Fibroblast of skin of left biceps (primary cell): ENCODE results near the gene RBM5.

Experiments
- DNase-seq, 2 experiments: peaks; one replicate each; pipeline ENCODE4 v3.0.0-alpha.2; 2013; ENCODE audit warnings: low read depth in 2 of 2

The RBM5 gene

GRCh38 chr3:50138266-50139200, 49.8 kb downstream of the RBM5 start:
- no peak for DNase-seq

DNA sequence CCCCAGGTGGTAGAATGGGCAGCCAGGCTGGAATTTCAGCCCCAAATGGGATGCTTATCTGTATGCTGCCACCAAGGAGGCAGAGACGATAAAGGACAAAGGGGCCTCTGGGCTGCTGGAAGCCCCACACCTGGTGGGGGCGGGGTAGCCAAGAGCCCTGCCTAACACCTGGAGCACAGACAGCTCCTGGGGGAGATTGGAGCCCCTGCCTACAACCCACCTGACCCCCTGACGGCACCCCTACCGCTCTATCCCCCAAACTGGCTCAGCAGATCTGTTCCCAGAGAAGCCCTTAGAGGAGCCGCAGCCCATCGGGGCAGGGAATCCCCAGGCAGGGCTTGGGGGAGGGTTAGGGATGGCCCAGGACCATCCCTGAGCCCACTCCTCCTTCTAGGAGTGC, 50.6 kb downstream of the RBM5 start:
- DNase-seq, result no peak

DNA sequence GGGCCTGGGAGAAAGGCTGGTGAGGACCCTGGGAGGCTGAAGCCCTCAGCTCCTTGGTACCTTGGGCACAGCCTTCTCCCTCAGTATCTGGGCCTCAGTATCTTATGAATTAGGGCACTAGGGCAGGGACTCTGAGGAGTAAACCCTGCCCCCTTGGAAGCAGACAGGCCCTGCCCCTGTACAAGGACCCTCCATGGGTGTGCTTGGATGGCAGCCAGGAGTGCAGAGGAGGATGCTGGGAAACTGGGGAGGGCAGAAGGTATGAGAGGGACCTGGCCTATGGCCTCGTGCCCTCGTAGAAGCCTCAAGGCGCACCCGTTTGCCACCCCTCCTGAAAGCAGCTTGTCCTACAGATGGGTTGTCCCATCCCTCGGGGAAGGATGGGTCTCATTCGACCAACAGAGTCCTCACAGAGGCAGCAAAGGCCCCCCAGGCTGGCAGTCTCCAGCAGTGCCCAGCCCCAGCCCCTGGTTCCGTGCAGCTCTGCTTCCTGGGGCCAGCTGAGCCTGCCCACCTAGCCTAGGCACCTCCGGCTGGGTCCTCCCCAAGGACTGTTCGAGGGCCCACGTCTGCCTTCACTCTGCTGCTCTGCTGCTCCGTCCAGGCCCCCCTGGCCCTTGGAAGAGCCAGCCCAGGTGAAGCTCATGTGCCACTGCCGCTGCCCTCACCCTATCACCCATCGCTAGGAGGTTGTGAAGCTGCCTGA, 51.2 kb downstream of the RBM5 start:
- no peak for DNase-seq

DNA sequence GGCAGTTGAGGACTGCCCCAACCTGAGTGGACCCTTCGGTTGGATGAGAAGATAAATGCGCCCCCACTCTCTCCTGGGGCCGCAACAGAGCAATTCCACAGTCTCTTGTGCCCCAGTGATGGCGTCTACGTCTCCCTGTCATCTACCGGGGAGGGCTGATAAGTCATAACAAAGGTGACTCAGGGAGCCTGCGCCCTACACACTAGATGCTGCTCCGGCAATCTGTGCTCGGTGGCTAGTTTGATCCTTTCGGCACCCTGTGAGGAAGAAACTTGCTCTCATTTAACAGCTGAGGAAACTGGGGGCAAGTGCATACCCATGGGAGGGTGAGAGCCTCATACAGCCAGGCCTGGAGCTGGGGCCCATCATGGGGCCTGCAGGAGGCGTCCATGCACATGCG, 52.3 kb downstream of the RBM5 start:
- no peak for DNase-seq

- DNase-seq, result no peak
Observed at GRCh38 chr3:50146316-50146901, 57.7 kb downstream of the RBM5 start.

- no peak for DNase-seq
Observed at GRCh38 chr3:50147016-50147415, 58.3 kb downstream of the RBM5 start.

- DNase-seq, result no peak
Observed at GRCh38 chr3:50147447-50147846, 58.7 kb downstream of the RBM5 start.

- DNase-seq, result no peak
Observed at GRCh38 chr3:50147861-50148260, 59.1 kb downstream of the RBM5 start.

- no peak for DNase-seq
Observed at GRCh38 chr3:50150404-50150750, 61.7 kb downstream of the RBM5 start.

DNA sequence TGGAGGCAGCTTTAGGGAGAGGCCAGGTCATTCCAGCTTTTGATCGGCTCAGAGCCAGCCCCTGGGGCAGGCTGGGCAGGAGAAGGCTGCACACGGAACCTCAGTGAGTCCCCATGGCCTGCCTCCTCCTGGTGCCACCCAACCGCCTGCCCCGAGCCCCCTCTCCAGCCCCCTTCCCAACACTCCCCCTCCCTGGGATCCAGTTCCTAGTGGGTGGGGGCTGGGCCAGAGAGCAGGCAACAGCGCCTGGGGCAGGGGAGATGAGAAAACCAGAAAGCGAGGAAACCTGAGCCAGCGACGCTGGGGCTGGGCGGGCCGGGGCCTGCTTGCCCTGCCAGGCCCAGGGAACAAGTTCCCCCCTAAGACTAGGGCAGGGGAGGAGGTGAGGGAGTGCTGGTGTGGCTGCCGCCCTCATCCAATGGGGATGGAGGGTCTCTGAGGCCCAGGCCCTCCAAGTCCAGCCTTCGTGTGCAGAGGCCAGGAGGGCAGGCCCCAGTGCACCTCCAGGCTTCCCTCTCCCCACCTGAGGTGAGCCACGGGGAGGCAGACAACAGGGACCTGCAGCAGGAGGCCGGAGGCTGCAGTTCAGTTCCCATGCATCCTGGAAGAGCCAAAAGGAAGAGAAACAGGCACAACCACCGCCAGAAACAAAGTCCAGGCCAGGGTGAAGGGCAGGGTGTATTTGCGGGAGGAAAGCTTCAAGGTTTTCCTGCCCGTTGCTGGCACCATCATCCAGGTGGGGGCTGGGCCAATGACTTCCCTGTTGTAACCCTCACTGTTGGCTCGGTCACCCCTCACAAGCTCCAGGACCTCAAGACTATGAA, 62.4 kb downstream of the RBM5 start:
- no peak for DNase-seq

- no peak for DNase-seq
Observed at GRCh38 chr3:50151728-50152127, 63.0 kb downstream of the RBM5 start.

DNA sequence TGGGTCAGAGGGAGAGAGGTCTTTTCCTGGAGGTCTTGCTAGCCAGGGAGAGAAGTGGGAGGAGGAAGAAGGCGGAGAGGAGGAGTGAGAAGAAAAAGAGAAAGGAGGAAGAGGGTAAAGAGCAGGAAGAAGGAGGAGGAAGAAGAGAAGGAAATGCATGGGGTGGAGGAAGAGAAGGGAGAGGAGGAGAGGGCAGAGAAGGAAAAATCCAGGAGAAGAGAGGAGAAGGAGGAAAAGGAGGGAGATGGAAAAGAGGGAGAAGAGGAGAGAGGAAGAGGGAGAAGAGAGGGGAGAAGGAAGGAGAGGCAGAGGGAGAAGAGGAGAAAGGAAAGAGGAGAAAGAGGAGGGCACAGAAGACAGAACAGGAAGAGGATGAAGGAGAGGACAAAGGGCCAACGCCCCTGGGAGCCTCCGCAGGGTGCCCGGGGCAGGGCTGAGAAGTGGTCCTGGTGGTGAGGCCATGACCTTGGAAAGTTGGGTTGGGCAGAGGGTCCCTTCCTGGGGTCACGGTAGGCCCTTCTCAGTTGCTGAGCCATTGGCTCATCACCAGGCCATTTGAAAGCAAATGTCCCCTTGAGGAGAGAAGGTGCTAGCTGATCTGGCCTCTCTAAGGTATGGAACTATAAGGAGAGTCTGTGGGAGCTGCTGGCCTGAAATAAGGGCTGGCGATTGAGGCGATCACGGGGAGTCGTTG, 65.2 kb downstream of the RBM5 start:
- DNase-seq, result no peak

DNA sequence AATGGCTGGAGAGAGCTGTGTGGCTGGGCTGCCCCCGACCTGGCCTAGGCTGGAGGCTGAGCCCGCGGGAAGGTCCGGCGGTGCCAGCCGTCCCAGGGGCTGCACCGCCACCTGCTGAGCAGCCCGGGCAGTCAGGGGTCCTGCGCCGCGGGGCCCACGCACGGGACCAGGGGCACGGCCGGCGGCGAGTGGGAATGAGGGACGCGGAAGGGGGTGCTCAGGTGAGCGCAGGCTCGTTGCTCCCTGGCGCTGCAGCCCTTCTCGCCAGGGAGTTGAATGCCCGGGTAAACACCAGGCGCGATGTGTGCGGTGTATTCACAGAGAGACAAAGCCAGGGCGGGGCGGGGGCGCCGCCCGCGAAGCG, 65.7 kb downstream of the RBM5 start:
- DNase-seq, result no peak

GRCh38 chr3:50154840-50155490, 66.2 kb downstream of the RBM5 start, which contains the start of gene SEMA3F:
TSS of gene SEMA3F (plus strand) at chr3:50155324. CDS start at chr3:50159623, 4,299 bp downstream.
- no peak for DNase-seq

DNA sequence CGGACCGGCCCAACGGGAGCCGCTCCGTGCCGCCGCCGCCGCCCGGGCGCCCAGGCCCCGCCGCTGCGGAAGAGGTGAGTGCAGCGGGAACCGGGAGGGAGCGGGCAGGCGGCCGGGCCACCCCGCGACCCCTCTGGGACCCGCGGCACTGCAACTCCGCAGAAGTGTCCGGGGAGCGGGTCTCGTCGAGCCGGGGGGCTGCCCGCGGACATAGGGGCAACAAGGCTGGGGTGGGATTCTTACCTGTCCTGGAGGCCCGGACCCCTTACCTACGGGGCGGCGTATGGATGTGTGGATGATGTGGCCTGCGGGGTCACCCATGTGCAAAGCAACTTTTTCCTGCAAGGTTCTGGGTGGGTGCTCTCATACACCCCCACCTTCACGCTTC, 66.8 kb downstream of the RBM5 start:
- DNase-seq, result no peak

DNA sequence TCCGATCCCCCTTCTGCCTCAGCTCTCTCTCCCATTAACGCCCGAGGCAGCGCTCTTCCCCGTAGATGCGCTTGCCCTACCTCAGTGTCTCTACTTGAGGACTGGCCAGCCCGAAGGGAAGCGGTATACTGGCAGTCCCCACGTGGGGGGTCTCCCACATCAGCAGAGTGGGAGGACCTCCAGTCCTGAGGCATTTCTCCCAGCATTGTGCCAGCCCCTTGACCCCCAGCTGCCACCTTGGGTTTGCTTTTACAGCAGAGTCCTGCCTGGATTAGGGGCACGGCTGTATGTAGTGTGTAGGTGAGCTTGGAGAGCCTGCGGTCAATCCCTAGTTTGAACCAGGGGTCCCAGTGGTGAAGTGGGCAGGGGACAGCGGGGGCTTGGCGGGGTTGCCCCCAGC, 67.2 kb downstream of the RBM5 start:
- no peak for DNase-seq

DNA sequence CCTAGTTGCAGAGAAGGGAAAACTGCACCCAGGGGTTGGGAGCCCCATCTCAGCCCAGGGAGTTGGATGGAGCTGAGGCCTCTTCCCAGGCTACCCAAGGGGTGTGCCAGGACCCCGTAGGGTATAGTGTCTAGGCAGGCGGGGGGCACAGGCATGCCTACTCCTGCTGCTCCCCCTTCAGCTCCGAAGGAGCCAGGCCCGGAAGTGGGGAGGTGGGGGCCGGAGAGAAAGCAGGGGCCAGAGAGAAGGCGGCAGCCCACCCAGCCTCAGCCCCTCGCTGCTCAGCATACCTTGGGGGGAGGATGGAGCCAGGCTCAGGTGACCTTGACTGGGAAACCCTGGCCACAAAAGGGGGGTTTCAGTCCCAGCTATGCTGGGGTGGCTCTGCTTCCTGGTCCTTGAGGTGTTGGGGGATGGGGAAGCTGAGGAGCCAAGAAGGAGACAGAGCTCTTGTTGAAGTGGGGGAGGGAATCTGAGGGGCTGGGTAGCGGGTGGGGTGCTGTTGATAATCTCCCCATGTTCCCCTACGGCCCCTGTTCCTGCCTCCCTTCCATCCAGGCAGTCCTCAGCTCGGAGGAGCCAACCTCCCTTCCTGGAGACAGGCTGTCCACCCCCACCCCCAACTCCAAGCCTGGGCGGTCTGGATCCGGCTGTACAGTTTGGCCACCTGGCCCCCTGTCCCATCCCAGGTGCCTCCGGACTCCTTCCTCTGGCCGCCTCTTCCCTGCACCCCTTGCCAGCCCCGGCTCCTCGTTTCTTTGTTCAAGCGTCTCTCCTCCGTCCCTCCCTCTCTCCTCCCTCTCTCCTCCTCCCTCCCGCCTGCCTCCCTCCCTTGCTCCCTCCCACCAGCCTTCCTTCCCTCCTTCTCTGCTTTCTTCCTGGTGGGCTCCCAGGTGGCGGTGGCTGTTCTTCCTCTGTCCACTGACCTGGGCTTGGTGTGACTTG, 68.1 kb downstream of the RBM5 start:
- DNase-seq, result no peak

- DNase-seq, result no peak
Observed at GRCh38 chr3:50157827-50158529, 69.3 kb downstream of the RBM5 start.

GRCh38 chr3:50158530-50159146, 69.9 kb downstream of the RBM5 start:
- no peak for DNase-seq
